Panc1 (cell line): ENCODE results near the gene MEIS2. TPM values are rescaled to one million over a fixed set of nuclear protein-coding genes. Genes with fewer than 3 reads are reported as not detected.
A peak's percentile ranks its signal among the peaks of the same experiment; 100 is the strongest.

Experiments
- ATAC-seq: fragments of 200-7000 bp; cut with Tn5 transposase; 2 replicates; pipeline ENCODE4 v1.9.1; 2020; ENCODE audit warnings: mild to moderate bottlenecking, moderate library complexity
- BruUV-seq: library from RNA; stranded (reverse); fragments of 400-500 nt; replicated peaks from 2 replicates; lab custom pipeline; 2021; lab: Mats Ljungman, UMichigan
- CTCF ChIA-PET: fragments of 300-600 bp; sonication (Branson Sonifier 250); formaldehyde crosslinking; loops from one replicate; lab custom pipeline; 2022; ENCODE audit warnings: antibody characterized with exemption; lab: Charles Lee
- POLR2A ChIA-PET: fragments of 300-600 bp; sonication (Branson Sonifier 250); formaldehyde crosslinking; loops from one replicate; lab custom pipeline; 2022; ENCODE audit warnings: antibody characterized with exemption; lab: Charles Lee
- DNase-seq: peaks from one replicate; pipeline ENCODE4 v3.0.0-alpha.2; 2010; ENCODE audit warnings: low read depth, low spot score
- H3K27ac ChIP-seq: 2 replicates; pipeline ENCODE4 v1.5.1; 2011; ENCODE audit warnings: mild to moderate bottlenecking, low read length, inconsistent platforms
- H3K27me3 ChIP-seq: fragments of 200-500 bp; sonication (Bioruptor generic); 2 replicates; pipeline ENCODE4 v1.6.0; 2014; ENCODE audit warnings: low read length, inconsistent platforms; ENCODE audit not compliant: control insufficient read depth, insufficient read depth
- H3K36me3 ChIP-seq: fragments of 200-500 bp; sonication (Bioruptor generic); 2 replicates; pipeline ENCODE4 v1.5.1; 2014; ENCODE audit warnings: inconsistent platforms, mild to moderate bottlenecking, low read length, moderate library complexity; ENCODE audit not compliant: control insufficient read depth, insufficient read depth
- H3K4me1 ChIP-seq: 2 replicates; pipeline ENCODE4 v1.5.1; 2011; ENCODE audit warnings: inconsistent platforms, mild to moderate bottlenecking, low read length, moderate library complexity; ENCODE audit not compliant: control insufficient read depth, insufficient read depth
- H3K4me3 ChIP-seq, 2 experiments: 2 replicates each; pipeline ENCODE4 v1.5.1; 2011 to 2012; ENCODE audit warnings: low read depth in 2 of 2, low read length in 2 of 2, mild to moderate bottlenecking in 2 of 2, inconsistent platforms in 1 of 2, moderate library complexity in 1 of 2
- H3K9me3 ChIP-seq: fragments of 200-500 bp; sonication (Bioruptor generic); 2 replicates; pipeline ENCODE4 v1.5.1; 2014; ENCODE audit warnings: low read depth, mild to moderate bottlenecking, inconsistent platforms, low read length, moderate library complexity; ENCODE audit not compliant: control insufficient read depth, insufficient read depth
- CTCF ChIP-seq: fragments of 450-650 bp; IDR thresholded peaks from 2 replicates; pipeline ENCODE4 v1.5.1; 2017; ENCODE audit warnings: mild to moderate bottlenecking
- POLR2AphosphoS5 ChIP-seq: IDR thresholded peaks from 2 replicates; pipeline ENCODE4 v1.6.1; 2012; ENCODE audit warnings: mild to moderate bottlenecking, low read depth, low read length, moderate library complexity
- SIN3A ChIP-seq: IDR thresholded peaks from 2 replicates; pipeline ENCODE4 v1.6.1; 2012; ENCODE audit warnings: low read depth, mild to moderate bottlenecking, low read length, moderate library complexity, borderline replicate concordance; ENCODE audit not compliant: insufficient read depth
- TCF7L2 ChIP-seq: IDR thresholded peaks from 2 replicates; pipeline ENCODE4 v1.6.1; 2011; ENCODE audit warnings: mild to moderate bottlenecking, low read depth, low read length, inconsistent platforms
- in situ Hi-C: cut with HindIII; loops from 2 replicates; pipeline ENCODE4 v1.10.0; 2016; ENCODE audit warnings: low sequenced_read_pairs, low pct_unique_long_range_greater_than_20kb
- intact Hi-C: fragments of 100-400 bp; cut with micrococcal nuclease; formaldehyde crosslinking; loops from one replicate; pipeline ENCODE4 v1.10.0; 2022; ENCODE audit not compliant: unreplicated experiment
- total RNA-seq: library from RNA; stranded (reverse); gene quantifications from one replicate; pipeline ENCODE4 v1.2.1, GENCODE V29; 2021; ENCODE audit not compliant: unreplicated experiment
- TF ChIP-seq, protein P1 (sequence below), 2 experiments: IDR thresholded peaks; 2 replicates each; pipeline ENCODE4 v1.6.1; 2011 to 2012; ENCODE audit warnings: low read depth in 2 of 2, control low read depth in 1 of 2, low read length in 1 of 2, mild to moderate bottlenecking in 1 of 2, moderate library complexity in 1 of 2; ENCODE audit not compliant: insufficient read depth in 1 of 2

The MEIS2 gene
- total RNA-seq, 1 experiment from 2014 or later: 9.3 TPM

DNA sequence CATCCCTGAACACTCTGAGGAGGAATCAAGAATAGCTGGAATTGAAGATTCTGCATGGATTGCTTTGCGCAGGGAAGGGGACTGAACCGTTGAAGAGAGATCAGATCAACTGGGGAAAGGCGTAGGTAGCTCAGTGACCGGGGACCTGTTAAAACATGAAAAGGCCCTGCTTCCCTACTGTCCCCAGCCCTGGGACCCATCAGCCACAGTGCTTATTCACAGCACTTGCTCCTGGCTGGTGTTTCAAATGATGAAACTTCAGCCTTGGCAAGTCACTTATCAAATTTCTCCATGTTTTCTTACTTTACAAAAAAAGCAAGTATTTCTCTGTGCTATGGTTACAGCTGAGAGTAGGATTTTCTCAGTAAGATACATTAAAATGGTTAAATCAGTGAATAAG, 199.3 kb downstream of the MEIS2 start:
- TF ChIP-seq SIN3A: no peak
- no peak for TF ChIP-seq CTCF
- TF ChIP-seq POLR2AphosphoS5: no peak
- TF ChIP-seq, protein P1, sequence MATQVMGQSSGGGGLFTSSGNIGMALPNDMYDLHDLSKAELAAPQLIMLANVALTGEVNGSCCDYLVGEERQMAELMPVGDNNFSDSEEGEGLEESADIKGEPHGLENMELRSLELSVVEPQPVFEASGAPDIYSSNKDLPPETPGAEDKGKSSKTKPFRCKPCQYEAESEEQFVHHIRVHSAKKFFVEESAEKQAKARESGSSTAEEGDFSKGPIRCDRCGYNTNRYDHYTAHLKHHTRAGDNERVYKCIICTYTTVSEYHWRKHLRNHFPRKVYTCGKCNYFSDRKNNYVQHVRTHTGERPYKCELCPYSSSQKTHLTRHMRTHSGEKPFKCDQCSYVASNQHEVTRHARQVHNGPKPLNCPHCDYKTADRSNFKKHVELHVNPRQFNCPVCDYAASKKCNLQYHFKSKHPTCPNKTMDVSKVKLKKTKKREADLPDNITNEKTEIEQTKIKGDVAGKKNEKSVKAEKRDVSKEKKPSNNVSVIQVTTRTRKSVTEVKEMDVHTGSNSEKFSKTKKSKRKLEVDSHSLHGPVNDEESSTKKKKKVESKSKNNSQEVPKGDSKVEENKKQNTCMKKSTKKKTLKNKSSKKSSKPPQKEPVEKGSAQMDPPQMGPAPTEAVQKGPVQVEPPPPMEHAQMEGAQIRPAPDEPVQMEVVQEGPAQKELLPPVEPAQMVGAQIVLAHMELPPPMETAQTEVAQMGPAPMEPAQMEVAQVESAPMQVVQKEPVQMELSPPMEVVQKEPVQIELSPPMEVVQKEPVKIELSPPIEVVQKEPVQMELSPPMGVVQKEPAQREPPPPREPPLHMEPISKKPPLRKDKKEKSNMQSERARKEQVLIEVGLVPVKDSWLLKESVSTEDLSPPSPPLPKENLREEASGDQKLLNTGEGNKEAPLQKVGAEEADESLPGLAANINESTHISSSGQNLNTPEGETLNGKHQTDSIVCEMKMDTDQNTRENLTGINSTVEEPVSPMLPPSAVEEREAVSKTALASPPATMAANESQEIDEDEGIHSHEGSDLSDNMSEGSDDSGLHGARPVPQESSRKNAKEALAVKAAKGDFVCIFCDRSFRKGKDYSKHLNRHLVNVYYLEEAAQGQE (IDR thresholded peaks at IDR 0.05; ENCODE audit: insufficient read depth in 1 of 2, low read depth in 2 of 2, low read length in 1 of 2): no peak
- TF ChIP-seq TCF7L2: no peak
- H3K27ac ChIP-seq: 0 out of 2 replicates have a peak overlapping the region, but pooled peaks have one; percentile 34
- H3K9me3 ChIP-seq: no peaks in the 10 kb centered on the region
- BruUV-seq: no TSS peak
- intact Hi-C loops: no loop called here
- no peaks in the 10 kb centered on the region for H3K27me3 ChIP-seq
- in situ Hi-C loops: loop anchor here (25.0 kb wide), 1 partner anchor 211 kb away; the partner anchor contains the start of gene MEIS2
- CTCF ChIA-PET: no interaction called here
- ATAC-seq: no peak
- DNase-seq: no peak
- no peaks in the 10 kb centered on the region for H3K36me3 ChIP-seq
- peaks cover 29% of the 10 kb centered on the region for H3K4me1 ChIP-seq
- POLR2A ChIA-PET: no interaction called here
- no peak overlapping the region for H3K4me3 ChIP-seq

DNA sequence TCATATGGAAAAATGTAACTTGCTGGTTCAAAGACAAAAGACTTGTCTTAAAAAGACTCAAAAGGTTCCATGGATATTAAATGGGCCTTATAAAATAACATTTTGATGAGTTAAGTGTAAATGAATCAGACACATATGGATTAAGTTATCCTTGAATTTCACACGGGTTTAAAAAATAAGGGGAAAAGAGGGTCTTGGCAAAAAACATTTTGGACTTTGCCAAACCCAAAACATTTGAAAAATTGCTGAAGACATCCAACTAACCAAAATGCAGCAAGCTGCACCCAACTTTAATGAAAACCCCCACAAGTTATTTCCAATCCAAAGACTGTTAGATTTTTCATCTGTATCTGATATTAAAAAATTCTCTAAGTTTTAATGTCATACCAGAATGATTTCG, 200.7 kb downstream of the MEIS2 start:
- peaks cover 29% of the 10 kb centered on the region for H3K4me1 ChIP-seq
- no peak for DNase-seq
- ChIA-PET POLR2A (no interaction called here), CTCF (no interaction called here)
- no peak overlapping the region for H3K4me3 ChIP-seq
- TF ChIP-seq POLR2AphosphoS5: no peak
- TF ChIP-seq SIN3A: no peak
- TF ChIP-seq, protein P1 (IDR thresholded peaks at IDR 0.05; ENCODE audit: insufficient read depth in 1 of 2, low read depth in 2 of 2, low read length in 1 of 2): no peak
- no peak for TF ChIP-seq TCF7L2
- no peak for TF ChIP-seq CTCF
- ATAC-seq: no peak
- no peaks in the 10 kb centered on the region for H3K27me3 ChIP-seq
- H3K27ac ChIP-seq: peak overlapping the region; percentile 29; the same call in 1 of the 2 replicates
- H3K36me3 ChIP-seq: no peaks in the 10 kb centered on the region
- no peaks in the 10 kb centered on the region for H3K9me3 ChIP-seq
- no TSS peak for BruUV-seq
- intact Hi-C loops (no loop called here), in situ Hi-C loops (loop anchor here (25.0 kb wide), 1 partner anchor 213 kb away; the partner anchor contains the start of gene MEIS2)
